ENCODE results near the gene HTR3D.
"Not testable (repeated sequence)": the region's sequence is repeated elsewhere in the genome, so short reads cannot be mapped to it uniquely, and the experiment has no call there.

Gene HTR3D

DNA sequence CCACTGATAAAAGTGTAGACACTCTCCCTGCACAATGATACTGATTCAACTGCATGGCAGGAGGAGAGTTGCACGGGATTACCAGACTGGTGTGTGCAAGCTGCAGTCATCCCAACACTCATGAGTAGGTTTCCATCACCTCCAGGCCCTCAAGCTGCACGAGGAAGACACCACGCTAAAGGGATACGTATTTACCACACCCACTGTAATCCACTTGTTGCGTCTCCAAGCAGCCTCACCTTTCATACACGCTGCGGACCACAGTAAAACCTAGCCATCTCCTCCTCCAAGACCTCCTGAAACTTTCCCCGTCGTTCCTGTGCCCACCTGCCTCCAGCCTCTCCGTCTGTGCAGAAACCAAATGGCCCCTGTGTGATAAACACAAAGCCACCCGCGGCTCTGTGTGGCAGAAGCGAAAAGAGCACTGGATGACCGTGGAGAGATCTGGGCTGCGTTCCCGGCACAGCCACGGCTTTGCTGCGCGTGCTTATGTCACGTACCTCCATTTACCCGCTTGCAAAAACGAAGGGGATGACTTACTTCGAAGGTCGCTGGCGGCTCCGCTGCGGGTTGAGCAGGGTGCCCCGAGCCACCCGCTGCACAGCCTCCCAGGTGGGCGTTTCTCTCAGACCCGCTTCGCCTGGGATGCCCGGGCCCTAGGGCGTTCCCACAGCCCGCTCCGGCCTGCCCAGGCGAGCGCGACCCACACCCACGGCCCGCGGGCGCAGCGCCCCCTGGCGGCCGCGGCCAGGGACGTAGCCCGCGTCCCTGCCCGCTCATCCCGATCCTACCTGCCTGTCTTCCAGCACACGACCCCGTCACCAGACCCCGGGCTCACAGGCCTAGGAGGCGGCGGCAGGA, 14.5 kb upstream of the HTR3D start:
- DNase-seq (ENCODE audit: low read depth) = no peak

DNA sequence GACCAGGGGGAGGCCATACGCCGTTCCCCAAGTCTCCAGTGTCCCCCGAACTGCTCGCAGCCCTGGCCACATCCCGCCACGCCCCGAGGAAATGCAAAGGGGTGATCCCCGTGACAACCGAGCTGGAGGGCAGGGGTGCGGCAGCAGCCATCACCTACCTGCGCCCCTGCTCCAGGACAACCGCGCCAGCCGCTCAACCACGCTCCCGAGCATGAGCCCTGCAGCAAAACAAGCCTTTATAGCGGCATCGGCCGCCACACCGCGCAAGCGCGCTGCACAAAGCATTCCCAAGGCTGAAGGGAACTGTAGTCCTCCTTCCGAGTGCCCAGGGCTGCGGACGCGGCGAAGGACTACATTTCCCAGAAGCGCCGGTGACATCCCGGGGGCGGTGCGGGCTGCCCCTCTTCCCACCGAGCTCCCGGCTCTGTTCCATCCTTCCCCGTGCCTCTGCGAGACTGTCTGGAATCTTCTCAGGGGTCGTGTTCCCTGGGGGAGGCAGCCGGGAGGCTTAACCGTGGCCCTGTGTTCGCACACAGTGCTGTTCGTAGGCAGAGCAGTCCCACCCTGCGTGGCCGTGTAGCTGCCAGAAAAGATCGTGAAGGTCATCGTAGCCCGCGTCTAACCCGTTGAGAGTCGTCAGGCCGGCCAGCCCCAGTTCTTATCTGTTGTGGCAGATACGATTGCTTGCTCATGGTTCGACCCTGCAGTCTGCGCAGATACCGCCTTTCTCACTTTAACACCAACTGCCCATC, 13.7 kb upstream of the HTR3D start, which contains the start of gene ABCC5:
Gene ABCC5 (minus strand): TSS at position 213 of the 752 bp plus-strand sequence. CDS start 3,492 bp downstream, outside the sequence.
- DNase-seq (ENCODE audit: low read depth) = peak; percentile 70

DNA sequence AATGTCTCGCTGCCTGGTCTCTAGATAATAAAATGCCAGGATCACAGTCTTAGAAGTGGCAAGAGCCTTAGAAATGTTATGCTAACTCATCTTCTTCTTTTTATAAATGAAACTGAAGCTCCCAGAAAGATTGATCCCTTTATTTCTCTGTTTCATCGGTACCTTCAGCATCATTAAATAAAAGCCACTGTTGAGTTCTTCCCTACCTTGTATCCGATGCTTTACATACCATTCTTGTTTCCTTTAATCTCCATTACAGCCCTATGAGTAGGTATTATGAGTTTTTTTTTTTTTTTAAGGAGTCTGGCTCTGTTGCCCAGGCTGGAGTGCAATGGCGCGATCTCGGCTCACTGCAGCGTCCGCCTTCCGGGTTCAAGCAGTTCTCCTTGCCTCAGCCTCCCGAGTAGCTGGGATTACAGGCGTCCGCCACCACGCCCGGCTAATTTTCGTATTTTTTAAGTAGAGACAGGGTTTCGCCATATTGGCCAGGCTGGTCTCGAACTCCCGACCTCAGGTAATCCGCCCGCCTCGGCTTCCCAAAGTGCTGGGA, 13.0 kb upstream of the HTR3D start:
- no peak for DNase-seq (ENCODE audit: low read depth)

DNA sequence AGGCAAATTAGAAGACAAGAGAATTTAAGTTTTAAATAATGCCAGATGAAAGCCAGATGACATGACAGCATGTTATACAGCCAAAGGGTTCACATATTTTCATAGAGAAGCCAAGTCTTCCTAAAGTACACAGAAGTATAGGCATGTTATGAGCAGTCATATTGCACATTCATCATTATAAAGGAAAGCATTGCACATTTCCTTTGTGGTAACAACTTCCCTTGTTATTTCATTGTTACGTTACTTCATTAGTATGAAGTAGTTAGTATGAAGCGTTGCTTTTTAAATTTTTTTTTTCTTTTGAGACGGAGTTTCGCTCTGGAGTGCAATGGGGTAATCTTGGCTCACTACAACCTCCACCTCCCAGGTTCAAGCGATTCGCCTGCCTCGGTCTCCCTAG, 9.2 kb upstream of the HTR3D start:
- DNase-seq (ENCODE audit: low read depth) = no peak

DNA sequence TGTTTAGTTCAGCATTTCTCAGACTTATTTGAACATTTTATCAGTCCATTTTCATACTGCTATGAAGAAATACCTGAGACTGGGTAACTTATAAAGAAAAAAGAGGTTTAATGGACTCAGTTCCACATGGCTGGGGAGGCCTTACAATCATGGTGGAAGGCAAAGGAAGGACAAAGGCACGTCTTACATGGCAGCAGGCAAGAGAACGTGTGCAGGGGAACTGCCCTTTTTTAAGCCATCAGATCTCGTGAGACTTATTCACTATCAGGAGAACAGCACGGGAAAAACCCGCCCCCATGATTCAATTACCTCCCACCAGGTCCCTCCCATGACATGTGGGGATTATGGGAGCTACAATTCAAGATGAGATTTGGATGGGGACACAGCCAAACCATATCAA, 6.3 kb upstream of the HTR3D start:
- not testable (repeated sequence) for DNase-seq (ENCODE audit: low read depth)

DNA sequence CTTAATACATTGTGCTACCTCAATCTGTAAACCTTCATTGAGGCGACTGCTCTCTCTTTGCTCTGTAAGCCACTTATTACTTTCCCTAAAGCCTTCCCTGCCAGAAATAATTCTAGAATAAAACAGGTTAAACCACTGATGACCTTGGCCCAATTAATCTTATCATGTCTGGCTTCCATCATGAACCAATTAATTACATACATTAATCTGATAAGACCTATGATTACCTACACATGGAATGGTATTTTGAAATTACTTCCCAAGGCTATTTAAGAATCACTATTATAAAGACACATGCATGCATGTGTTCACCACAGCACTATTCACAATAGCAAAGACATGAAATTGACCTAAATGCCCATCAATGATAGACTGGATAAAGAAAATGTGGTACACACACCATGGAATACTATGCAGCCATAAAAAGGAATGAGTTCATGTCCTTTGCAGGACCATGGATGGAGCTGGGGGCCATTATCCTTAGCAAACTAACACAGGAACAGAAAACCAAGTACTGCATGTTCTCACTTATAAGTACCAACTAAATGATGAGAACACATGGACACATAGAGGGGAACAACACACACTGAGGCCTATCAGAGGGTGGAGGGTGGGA, 3.2 kb upstream of the HTR3D start:
- not testable (repeated sequence) for DNase-seq (ENCODE audit: low read depth)

DNA sequence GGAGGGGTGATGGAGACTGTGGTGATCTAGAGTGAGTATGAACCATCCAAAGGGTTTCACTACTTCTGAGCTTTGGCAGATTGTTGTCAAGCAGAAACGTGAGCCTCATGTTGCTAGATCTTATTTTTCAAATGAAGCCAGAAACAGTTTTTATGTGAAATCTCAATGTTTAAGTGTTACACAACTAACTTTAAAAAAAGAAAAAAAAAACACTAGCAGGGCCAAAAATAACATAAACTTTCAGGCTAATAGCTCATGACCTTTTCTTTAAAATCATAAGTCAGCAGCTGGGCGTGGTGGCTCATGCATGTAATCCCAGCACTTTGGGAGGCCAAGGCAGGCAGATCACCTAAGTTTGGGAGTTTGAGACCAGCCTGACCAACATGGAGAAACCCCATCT, 2.1 kb upstream of the HTR3D start:
- no peak for DNase-seq (ENCODE audit: low read depth)

DNA sequence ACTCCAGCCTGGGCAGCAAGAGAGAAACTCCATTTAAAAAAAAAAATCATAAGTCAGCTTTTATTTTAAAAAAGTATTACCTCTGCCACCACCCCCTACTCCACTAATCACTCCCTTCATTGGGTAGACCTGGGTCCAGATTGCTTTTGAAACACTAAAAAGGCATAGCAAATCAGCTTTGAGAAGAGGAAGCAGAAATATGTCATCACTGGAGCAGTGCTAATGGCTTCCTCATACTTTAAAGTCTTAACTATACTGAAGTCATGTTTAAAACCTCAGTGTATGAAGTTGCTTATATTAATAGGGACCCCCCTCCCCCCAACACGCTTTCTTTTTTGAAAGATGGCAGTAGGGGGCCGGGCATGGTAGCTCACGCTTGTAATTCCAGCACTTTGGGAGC, 1.0 kb upstream of the HTR3D start:
- DNase-seq (ENCODE audit: low read depth) = no peak

DNA sequence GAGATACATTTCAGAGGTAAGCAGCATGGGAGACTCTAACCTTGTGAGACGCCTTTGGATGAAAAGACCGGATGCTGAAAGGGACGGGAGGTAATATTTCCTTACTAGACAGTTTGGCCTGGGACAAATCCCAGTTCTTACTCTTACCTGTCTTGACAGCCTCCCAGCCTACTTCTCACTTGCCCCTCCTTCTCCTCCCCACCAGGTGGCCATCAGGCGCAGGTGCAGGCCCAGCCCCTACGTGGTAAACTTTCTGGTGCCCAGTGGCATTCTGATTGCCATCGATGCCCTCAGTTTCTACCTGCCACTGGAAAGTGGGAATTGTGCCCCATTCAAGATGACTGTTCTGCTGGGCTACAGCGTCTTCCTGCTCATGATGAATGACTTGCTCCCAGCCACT, 6.3 kb downstream of the HTR3D start:
- DNase-seq (ENCODE audit: low read depth) = no peak

DNA sequence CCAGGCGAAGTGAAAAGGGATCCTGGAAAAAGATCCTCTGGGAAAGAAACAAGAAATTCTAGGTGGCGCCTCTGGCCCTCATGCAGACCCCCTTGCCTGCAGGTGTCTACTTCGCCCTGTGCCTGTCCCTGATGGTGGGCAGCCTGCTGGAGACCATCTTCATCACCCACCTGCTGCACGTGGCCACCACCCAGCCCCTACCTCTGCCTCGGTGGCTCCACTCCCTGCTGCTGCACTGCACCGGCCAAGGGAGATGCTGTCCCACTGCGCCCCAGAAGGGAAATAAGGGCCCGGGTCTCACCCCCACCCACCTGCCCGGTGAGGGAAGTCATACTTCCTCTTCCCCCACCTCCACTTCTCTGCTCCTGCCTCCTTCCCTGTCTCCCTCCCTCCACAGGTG, 6.8 kb downstream of the HTR3D start:
- DNase-seq (ENCODE audit: low read depth) = not testable (repeated sequence)

DNA sequence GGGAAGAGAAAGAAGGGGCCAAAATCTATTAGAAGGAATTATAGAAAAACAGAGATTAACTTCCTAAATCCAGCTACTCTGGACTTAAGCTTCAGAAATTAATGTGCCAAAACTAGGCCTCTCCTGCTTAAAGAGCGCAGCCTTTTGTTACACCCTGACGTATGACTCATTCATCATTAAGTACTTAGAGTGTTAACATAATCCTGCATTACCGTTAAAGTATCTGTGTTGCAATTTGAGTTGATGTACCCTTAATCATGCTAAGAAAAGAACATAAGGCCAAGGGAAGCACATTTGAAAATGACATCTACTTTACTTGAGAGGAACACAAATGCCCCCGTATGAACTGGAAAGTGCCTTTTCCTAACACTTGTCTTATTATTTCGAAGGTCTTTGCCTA, 7.9 kb downstream of the HTR3D start:
- DNase-seq (ENCODE audit: low read depth) = no peak

DNA sequence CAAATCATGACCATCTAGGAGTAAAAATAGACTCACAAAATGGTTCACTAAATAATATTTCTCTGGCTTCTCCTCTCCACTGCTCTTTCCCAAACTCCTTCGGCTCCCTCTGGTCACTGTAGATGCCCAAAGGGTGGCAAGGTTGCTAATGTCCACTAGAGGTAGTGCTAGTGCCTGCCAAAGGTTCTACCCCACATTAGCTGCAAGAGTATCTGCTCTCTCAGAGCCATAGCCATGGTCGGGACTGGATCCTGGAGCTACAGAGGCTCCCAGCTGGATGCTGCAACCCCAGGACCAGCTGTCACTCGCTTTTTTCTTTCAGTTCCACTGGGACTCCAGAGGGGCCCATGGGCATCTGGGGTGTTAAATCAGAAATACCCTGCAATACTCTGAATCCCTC, 8.5 kb downstream of the HTR3D start:
- DNase-seq (ENCODE audit: low read depth) = no peak

DNA sequence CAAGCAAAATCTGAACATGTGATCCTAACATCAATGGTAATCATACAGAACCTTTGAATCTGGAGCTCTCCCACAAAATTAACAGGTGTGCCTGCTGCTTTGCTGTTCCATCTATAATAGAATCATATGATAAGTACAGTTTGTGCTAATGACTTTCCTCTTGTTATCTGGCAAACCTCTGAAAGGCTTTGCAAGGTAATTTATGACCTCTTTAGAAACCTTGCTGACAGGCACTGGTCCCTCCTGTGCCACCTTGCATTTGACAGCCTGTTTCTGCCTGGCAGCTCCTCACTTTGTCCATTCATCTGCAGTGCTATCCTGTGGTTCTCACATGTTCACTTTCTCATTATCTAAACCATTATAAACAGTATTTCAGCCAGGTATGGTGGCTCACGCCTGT, 11.1 kb downstream of the HTR3D start:
- no peak for DNase-seq (ENCODE audit: low read depth)

DNA sequence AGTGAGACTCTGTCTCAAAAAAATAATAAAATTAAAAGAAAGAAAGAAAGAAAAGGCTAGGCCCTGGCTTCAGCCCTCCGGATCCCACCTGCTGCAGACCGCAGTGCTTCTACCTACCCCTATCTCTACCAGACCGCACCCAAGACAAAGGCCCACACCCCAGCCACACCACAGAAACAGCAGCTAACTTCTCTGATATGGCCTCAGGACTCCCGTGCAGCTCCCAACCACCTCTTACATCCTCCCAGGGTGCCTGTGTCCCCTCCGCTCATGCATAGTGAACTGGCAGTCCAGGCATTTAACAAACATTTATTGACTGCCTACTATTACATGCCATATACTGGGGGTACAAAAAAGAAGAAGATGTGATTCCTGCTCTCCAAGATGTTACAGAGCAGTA, 14.5 kb downstream of the HTR3D start:
- DNase-seq (ENCODE audit: low read depth) = no peak

DNA sequence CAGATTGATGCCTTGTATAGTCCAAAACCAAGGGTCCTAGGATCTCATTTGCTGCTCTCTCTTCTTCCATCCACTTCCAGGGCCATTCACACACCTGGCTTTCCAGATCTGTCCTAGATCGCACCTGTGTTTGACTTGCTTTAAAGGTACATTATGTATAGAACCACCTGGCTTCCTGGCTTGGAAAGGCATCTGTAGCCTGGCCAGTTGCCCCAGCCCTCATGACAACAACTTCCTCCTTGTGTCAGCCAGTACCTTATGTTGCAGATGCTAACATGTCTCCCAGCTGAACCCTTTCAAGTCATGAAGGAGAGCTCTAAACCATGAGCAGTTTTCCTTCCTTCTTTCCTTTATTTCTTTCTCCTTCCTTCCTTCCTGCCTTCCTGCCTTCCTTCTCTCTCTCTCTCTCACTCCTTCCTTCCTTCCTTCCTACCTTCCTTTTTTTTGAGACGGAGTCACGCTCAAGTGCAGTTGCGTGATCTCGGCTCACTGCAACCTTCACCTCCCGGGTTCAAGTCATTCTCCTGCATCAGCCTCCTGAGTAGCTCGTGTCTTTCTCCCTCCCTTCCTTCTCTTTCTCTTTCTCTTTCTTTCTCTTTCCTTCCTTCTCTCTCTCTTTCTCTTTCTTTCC, 18.8 kb downstream of the HTR3D start:
- DNase-seq (ENCODE audit: low read depth) = no peak

DNA sequence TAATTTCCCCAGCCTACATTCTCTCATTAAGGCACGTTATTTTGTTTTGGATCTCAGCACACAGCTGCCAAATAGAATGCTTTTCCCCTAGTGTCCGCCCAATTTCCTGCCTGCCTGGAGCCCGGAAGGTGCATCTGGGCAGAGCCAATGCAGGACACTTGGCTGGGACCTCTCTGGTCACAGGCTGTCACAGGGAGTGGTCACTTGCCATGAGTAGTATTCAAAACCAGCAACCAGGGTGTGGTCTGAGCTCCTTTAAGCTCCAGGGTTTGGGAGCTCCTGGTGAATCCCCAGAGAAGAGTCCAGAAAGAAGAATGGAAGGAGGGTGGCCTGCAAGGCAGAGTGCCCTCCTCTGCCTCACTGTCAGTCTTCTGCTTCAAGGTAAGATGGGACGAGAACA, 21.2 kb downstream of the HTR3D start, which contains the start of gene HTR3C:
Gene HTR3C (plus strand): TSS at position 281 of the 400 bp plus-strand sequence. CDS start 34 bp downstream, at position 315.
- no peak for DNase-seq (ENCODE audit: low read depth)

DNA sequence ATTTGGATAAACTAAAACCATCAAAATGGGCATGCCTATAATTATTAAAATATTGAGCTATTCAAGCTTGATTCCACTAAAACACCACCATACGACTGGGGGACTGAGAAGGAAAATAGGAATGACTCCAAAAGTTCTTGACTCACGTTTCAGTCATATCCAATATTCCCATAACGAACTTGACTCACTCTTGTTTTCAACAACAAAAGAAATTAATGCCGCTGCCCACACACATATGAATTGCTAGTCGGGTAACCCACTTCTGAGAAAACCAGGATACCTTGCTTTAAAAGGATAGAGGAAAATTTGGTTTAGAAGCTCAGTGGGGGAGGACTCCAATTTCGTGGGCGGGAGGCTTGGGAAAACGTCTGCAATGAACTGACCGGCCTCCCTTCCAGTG, 26.5 kb downstream of the HTR3D start:
- no peak for DNase-seq (ENCODE audit: low read depth)

DNA sequence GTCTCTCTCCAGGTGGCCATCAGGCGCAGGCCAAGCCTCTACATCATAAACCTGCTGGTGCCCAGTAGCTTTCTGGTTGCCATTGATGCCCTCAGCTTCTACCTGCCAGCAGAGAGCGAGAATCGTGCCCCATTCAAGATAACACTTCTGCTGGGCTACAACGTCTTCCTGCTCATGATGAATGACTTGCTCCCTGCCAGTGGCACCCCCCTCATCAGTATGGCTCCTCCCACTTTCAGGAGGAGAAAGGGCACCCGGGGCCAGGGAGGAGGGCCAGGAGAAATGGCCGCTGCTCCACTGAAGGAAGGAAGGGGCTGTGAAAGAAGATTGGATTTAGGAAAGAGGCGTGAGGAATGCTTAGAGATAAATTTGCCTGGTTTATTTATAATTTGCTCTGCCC, 27.9 kb downstream of the HTR3D start:
- no peak for DNase-seq (ENCODE audit: low read depth)

DNA sequence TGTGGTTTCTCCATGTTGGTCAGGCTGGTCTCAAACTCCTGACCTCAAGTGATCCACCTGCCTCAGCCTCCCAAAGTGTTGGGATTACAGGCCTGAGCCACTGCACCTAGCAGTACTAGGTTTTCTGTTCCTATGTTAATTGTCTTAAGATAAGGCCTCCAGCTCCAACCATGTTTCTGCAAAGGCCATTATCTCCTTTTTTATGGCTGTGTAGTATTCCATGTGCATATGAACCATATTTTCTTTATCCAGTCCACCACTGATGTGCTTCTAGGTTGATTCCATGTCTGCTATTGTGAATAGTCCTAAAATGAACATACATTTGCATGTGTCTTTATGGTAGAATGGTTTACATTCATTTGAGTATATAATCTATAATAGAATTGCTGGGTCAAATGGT, 31.1 kb downstream of the HTR3D start:
- DNase-seq (ENCODE audit: low read depth) = no peak

DNA sequence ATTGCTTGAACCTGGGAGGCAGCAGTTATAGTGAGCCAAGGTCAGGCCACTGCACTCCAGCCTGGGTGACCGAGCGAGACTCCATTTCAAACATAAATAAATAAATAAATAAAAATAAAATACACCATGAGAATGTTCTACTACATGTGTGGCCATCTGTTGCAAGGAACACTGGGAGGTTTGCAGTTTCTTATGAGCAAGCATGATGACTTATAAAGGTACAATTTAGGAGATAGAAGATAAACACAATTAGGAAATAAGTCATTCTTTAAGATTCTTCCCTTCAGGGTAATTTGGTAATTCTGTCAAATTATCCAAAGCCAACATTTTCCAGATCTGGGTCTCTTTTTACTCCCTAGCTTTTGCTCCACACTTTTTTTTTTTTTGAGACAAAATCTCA, 34.7 kb downstream of the HTR3D start:
- no peak for DNase-seq (ENCODE audit: low read depth)

DNA sequence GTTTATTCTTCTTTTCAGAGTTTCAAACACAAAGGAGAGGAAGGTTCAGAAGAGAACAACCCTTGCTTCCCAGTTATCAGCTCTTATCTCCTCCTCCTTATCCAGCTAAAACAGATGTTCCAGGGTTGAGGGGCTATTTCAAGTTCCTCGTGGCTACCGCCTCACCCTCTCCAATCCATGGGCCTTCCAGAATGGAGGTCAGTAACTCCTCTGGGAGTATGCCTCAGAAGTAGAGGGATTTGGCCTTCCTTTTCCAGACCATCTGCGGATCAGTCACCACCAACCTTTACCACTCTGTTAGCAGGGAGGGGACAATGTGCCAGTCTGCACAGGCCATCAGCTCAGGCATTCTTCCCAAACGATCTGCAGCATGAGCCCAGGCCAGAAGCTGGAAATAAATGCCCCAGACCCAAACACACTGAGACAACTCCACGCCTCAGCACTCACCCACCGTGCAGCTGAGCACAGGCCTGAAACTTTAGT, 36.1 kb downstream of the HTR3D start:
- no peak for DNase-seq (ENCODE audit: low read depth)

DNA sequence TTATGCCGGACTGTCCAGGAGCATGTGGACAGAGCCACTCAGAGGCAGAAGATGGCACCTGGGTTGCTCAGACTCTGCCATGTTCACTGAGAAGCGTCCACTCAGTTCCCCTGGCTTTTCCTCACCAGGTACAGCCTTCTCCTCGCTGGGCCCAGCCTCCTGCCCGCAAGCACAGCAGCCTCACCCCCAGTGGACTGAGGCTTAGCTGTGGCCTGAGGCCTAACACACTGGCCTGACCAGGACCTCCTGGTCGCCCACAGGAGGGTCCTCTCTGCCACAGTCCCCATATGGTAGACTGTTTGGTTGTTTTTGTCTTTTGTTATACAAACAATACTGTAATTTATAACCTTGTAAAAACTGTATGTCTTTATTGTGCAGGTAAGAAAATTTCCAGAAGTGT, 36.8 kb downstream of the HTR3D start:
- DNase-seq (ENCODE audit: low read depth) = no peak
